ENCODE results near the gene FUT4. TPM values are rescaled to one million over a fixed set of nuclear protein-coding genes. Genes with fewer than 3 reads are reported as not detected.
A peak's percentile ranks its signal among the peaks of the same experiment; 100 is the strongest.

Gene FUT4
- total RNA-seq, 1 donor = 7.2 TPM

DNA sequence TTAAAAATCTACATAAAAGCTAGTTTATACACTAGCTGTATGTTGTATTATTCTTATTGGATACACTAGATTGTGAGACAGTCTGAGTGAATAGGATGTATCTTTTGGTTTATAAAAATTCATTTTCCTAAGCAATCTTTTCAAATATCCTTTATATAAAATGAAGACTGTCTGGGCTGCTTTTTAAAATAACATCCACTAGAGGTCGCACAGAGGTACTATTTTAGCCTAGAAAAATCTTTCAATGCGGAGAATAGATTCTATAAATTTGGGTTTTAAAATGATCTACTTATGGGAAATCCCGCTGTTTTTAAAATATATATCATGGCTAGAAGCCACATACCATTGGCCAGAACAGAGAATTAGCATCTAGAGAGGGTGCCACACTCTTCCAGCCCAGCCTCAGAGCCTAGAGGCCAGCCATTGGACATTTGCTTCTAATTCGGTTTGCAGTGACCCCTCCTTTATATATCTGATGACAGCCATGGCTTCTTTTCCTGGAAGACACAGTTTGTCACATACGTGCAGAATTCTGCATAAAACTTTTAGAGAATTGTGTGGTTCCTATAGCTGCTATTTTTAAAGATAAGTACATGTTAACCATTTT is 24.1 kb upstream of the FUT4 start:
- DNase-seq (ENCODE audit: insufficient read length, low spot score, missing footprints) = peak; percentile 58
- peak; percentile 78 for TF ChIP-seq CTCF (IDR thresholded peaks at IDR 0.05; ENCODE audit: extremely low read depth, low read depth, low read length)
- no peaks in the 10 kb centered on the region for H3K4me1 ChIP-seq (ENCODE audit: insufficient read depth, low read length)
- H4K20me1 ChIP-seq (ENCODE audit: insufficient read depth, low read length) = no peaks in the 10 kb centered on the region
- H3K27ac ChIP-seq (ENCODE audit: low read depth, low read length) = no peak overlapping the region
- no peak overlapping the region for H3K4me3 ChIP-seq (ENCODE audit: insufficient read depth, low read length)
- H3K36me3 ChIP-seq (ENCODE audit: insufficient read depth, low read length) = no peaks in the 10 kb centered on the region
- peak overlapping the region; percentile 77 for H2AFZ ChIP-seq (ENCODE audit: low read length)
- no peaks in the 10 kb centered on the region for H3K9me3 ChIP-seq (ENCODE audit: low read depth, low read length)
- peak overlapping the region; percentile 35 for H3K4me2 ChIP-seq (ENCODE audit: insufficient read depth, low read length)
- H3K79me2 ChIP-seq (ENCODE audit: insufficient read depth, low read length) = no peaks in the 10 kb centered on the region
- H3K27me3 ChIP-seq (ENCODE audit: insufficient read depth, low read length) = peaks cover 6% of the 10 kb centered on the region

GRCh38 chr11:94521684-94522083 is 22.0 kb upstream of the FUT4 start:
- H3K4me1 ChIP-seq (ENCODE audit: insufficient read depth, low read length) = peaks cover 11% of the 10 kb centered on the region
- H4K20me1 ChIP-seq (ENCODE audit: insufficient read depth, low read length) = no peaks in the 10 kb centered on the region
- DNase-seq (ENCODE audit: insufficient read length, low spot score, missing footprints) = no peak
- no peaks in the 10 kb centered on the region for H3K36me3 ChIP-seq (ENCODE audit: insufficient read depth, low read length)
- H3K4me3 ChIP-seq (ENCODE audit: insufficient read depth, low read length) = no peak overlapping the region
- H3K79me2 ChIP-seq (ENCODE audit: insufficient read depth, low read length) = no peaks in the 10 kb centered on the region
- no peak overlapping the region for H2AFZ ChIP-seq (ENCODE audit: low read length)
- no peaks in the 10 kb centered on the region for H3K27me3 ChIP-seq (ENCODE audit: insufficient read depth, low read length)
- H3K4me2 ChIP-seq (ENCODE audit: insufficient read depth, low read length) = no peak overlapping the region
- TF ChIP-seq CTCF (IDR thresholded peaks at IDR 0.05; ENCODE audit: extremely low read depth, low read depth, low read length) = peak; percentile 61
- H3K27ac ChIP-seq (ENCODE audit: low read depth, low read length) = no peak overlapping the region
- H3K9me3 ChIP-seq (ENCODE audit: low read depth, low read length) = no peaks in the 10 kb centered on the region

DNA sequence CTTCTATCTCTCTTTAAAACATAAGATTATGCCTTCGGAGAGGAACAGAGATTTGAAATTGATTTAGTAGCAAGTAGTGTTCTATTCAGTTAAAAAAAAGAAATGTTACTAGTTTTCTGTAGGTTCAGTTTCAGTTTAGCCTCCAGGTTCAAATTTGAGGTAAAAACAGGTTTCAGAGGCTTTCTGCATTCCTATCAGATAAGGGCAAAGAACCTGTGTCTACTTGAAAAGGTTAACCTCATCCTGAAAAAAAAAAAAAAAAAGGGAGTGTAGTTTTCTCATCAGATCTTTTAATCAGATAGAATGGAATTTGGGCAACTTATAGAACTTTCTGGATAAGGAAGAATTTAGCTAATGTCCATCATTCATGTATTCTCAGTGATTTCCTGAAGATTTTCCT is 19.4 kb upstream of the FUT4 start:
- TF ChIP-seq CTCF (IDR thresholded peaks at IDR 0.05; ENCODE audit: extremely low read depth, low read depth, low read length) = no peak
- Histone ChIP-seq H3K4me2 (ENCODE audit: insufficient read depth, low read length) (no peak overlapping the region), H3K27ac (ENCODE audit: low read depth, low read length) (no peak overlapping the region), H3K27me3 (ENCODE audit: insufficient read depth, low read length) (no peaks in the 10 kb centered on the region), H3K4me3 (ENCODE audit: insufficient read depth, low read length) (no peak overlapping the region), H3K4me1 (ENCODE audit: insufficient read depth, low read length) (peaks cover 12% of the 10 kb centered on the region), H3K36me3 (ENCODE audit: insufficient read depth, low read length) (no peaks in the 10 kb centered on the region), H2AFZ (ENCODE audit: low read length) (no peak overlapping the region), H3K79me2 (ENCODE audit: insufficient read depth, low read length) (no peaks in the 10 kb centered on the region), H3K9me3 (ENCODE audit: low read depth, low read length) (no peaks in the 10 kb centered on the region), H4K20me1 (ENCODE audit: insufficient read depth, low read length) (no peaks in the 10 kb centered on the region)
- no peak for DNase-seq (ENCODE audit: insufficient read length, low spot score, missing footprints)

GRCh38 chr11:94525546-94526324 is 18.0 kb upstream of the FUT4 start:
- H3K4me2 ChIP-seq (ENCODE audit: insufficient read depth, low read length) = peak overlapping the region; percentile 12
- TF ChIP-seq CTCF (IDR thresholded peaks at IDR 0.05; ENCODE audit: extremely low read depth, low read depth, low read length) = no peak
- peak overlapping the region; percentile 20 for H2AFZ ChIP-seq (ENCODE audit: low read length)
- H3K79me2 ChIP-seq (ENCODE audit: insufficient read depth, low read length) = no peaks in the 10 kb centered on the region
- no peaks in the 10 kb centered on the region for H3K36me3 ChIP-seq (ENCODE audit: insufficient read depth, low read length)
- DNase-seq (ENCODE audit: insufficient read length, low spot score, missing footprints) = no peak
- H3K9me3 ChIP-seq (ENCODE audit: low read depth, low read length) = no peaks in the 10 kb centered on the region
- no peaks in the 10 kb centered on the region for H3K27me3 ChIP-seq (ENCODE audit: insufficient read depth, low read length)
- no peak overlapping the region for H3K27ac ChIP-seq (ENCODE audit: low read depth, low read length)
- no peak overlapping the region for H3K4me3 ChIP-seq (ENCODE audit: insufficient read depth, low read length)
- peaks cover 12% of the 10 kb centered on the region for H3K4me1 ChIP-seq (ENCODE audit: insufficient read depth, low read length)
- no peaks in the 10 kb centered on the region for H4K20me1 ChIP-seq (ENCODE audit: insufficient read depth, low read length)

Measured in osteoblast (primary cell).